ENCODE results near the gene BACE1. TPM values are rescaled to one million over a fixed set of nuclear protein-coding genes. Genes with fewer than 3 reads are reported as not detected.

BACE1 gene
- total RNA-seq, 2 donors from 2014 or later: 1.1 TPM

DNA sequence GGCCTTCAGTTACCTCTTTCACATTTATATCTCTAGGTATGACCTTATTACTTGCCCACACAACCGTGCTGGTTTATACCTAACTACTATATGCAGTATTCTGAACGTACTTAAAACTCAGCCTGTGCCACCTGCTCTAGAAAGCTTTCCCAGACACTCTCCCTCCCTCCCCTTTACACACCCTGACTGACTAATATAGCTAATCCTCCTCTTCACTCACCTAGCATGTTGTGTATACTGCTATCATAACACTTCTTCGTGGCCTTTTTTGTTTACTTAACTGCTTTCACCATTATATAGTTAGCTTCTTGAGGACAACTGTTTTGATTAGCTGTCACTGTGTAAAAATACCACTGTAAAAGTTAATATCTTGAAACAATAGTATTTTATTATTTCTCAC lies 60.1 kb downstream of the BACE1 start:
- DNase-seq: no peak
- peaks cover 5% of the 10 kb centered on the region for H3K4me1 Mint-ChIP-seq (ENCODE audit: low read depth)
- peaks cover 0 to 7% of the 10 kb centered on the region in 2 donors for H3K36me3 Mint-ChIP-seq (ENCODE audit: insufficient read depth in 2 of 2)
- H3K27ac Mint-ChIP-seq: peak overlapping the region; percentile 23
- no peaks in the 10 kb centered on the region for H3K9me3 Mint-ChIP-seq
- H3K27me3 Mint-ChIP-seq (ENCODE audit: low read depth): no peaks in the 10 kb centered on the region
- no peak overlapping the region for H3K4me3 Mint-ChIP-seq
- no peak for ATAC-seq (replicated peaks in 1 of 2)

DNA sequence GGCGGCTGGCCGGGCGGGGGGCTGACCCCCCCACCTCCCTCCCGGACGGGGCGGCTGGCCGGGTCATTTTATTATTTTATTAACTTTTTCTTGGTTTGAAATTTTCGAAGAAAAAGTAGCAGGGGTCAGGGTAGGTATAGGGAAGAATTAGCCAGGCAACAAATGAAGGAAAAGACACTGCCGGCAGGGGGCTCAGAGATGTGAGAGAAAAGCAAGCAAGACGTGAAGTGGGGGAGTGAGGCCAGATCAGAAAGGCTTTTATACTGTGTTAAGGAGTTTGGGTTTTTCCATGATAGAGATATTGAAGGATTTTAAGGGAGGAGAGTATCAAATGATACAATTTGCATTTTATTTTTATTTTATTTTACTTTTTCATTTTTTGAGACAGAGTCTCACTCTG lies 64.5 kb downstream of the BACE1 start:
- peaks cover 0 to 9% of the 10 kb centered on the region in 2 donors for H3K36me3 Mint-ChIP-seq (ENCODE audit: insufficient read depth in 2 of 2)
- H3K9me3 Mint-ChIP-seq: no peaks in the 10 kb centered on the region
- ATAC-seq (replicated peaks in 1 of 2): no peak
- no peak for DNase-seq
- H3K27me3 Mint-ChIP-seq (ENCODE audit: low read depth): no peaks in the 10 kb centered on the region
- H3K4me3 Mint-ChIP-seq: no peak overlapping the region
- no peak overlapping the region for H3K27ac Mint-ChIP-seq
- H3K4me1 Mint-ChIP-seq (ENCODE audit: low read depth): peaks cover 3% of the 10 kb centered on the region

DNA sequence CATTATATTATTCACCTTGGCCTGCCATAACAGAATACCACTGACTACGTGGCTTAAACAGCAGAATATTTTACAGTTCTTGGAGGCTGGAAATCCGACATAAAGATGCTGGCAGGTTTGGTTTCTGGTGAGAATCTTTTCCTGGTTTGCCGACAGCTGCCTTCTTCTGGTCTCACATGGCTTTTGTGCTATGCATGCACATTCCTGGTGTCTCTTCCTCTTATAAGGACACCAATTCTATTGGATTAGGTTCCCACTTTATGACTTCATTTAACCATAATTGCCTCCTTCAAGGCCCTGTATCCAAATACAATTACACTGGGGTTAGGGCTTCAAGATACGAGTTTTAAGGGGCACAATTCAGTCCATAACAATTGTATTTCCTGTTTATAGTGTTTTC lies 66.5 kb downstream of the BACE1 start:
- Mint-ChIP-seq H3K9me3 (no peaks in the 10 kb centered on the region), H3K4me3 (no peak overlapping the region), H3K36me3 (ENCODE audit: insufficient read depth in 2 of 2) (peaks cover 0 to 17% of the 10 kb centered on the region in 2 donors), H3K27me3 (ENCODE audit: low read depth) (no peaks in the 10 kb centered on the region), H3K4me1 (ENCODE audit: low read depth) (no peaks in the 10 kb centered on the region), H3K27ac (no peak overlapping the region)
- DNase-seq: no peak
- ATAC-seq (replicated peaks in 1 of 2): no peak

DNA sequence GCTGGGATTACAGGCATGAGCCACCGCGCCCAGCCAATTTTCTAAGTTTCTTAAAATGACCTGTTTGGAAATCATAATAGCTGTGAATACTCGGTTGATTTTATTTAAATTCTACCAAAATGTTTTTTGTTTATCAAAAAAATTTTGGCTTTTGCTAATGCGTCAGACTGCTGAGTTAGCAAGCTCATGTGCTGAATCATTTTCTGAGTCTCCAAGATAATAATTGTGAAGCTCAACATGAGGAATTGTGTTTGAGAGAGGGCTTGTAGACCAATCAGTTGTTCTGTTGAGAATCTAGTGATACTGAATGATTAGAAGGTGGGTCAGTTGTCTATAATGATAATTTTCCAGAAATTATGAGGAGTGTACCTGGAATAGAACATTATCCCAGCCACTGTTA lies 67.7 kb downstream of the BACE1 start:
- Mint-ChIP-seq H3K9me3 (no peaks in the 10 kb centered on the region), H3K4me3 (no peak overlapping the region), H3K27me3 (ENCODE audit: low read depth) (no peaks in the 10 kb centered on the region), H3K4me1 (ENCODE audit: low read depth) (no peaks in the 10 kb centered on the region), H3K27ac (no peak overlapping the region), H3K36me3 (ENCODE audit: insufficient read depth in 2 of 2) (peaks cover 2 to 17% of the 10 kb centered on the region in 2 donors)
- ATAC-seq (replicated peaks in 1 of 2) (no peak), DNase-seq (no peak)

DNA sequence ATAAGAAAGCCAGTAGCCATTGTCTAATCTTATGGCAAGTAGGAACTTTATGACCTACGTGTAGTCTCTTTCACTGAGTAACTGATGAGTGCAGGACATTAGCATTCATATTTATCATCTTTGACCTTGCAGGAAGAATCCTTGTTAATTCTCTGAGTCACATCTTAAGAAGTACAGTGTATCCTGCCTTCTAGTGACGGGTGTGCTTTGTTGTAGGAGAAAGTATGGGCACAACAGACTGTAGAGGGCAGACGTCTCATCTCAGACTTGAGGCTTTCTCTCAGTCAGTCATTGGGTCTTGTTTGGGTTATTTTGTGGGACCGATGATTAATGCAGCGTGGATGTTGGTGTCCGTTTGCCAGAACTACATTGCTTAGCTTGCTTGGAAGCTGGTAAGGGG lies 76.8 kb downstream of the BACE1 start:
- Mint-ChIP-seq H3K27ac (no peak overlapping the region), H3K9me3 (no peaks in the 10 kb centered on the region), H3K4me3 (no peak overlapping the region), H3K4me1 (ENCODE audit: low read depth) (peaks cover 2% of the 10 kb centered on the region), H3K36me3 (ENCODE audit: insufficient read depth in 2 of 2) (peaks cover 1 to 7% of the 10 kb centered on the region in 2 donors), H3K27me3 (ENCODE audit: low read depth) (no peaks in the 10 kb centered on the region)
- ATAC-seq (replicated peaks in 1 of 2) (no peak), DNase-seq (no peak)

DNA sequence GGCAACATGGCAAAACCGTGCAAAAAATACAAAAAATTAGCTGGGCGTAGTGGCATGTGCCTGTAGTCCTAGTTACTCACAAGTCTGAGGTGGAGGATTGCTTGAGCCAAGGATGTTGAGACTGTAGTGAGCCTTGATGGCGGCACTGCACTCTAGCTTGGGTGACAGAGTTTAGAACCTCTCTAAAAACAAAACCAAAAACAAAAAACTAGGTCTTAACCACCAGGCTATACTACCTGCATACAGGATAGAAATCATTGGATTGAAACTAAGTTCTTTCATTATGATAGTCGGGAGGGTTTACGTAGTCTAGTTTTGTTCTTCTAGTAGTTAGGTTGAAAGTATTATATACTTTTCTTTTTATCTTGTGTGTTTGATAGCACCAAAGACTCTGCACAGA lies 77.8 kb downstream of the BACE1 start:
- Mint-ChIP-seq H3K27me3 (ENCODE audit: low read depth) (no peaks in the 10 kb centered on the region), H3K36me3 (ENCODE audit: insufficient read depth in 2 of 2) (peaks cover 0 to 4% of the 10 kb centered on the region in 2 donors), H3K4me1 (ENCODE audit: low read depth) (peaks cover 13% of the 10 kb centered on the region), H3K9me3 (no peaks in the 10 kb centered on the region), H3K27ac (no peak overlapping the region), H3K4me3 (no peak overlapping the region)
- no peak for DNase-seq
- ATAC-seq (replicated peaks in 1 of 2): peak in 1 of 2 donors; percentile 61

Other genes starting within 250 kb of the BACE1 start
- 10 to 100 TPM; 21.4 to 26.3 TPM for gene SIK3, start 217.8 kb downstream of the BACE1 start, total RNA-seq
- 10 to 100 TPM; 56.7 to 64.3 TPM for gene PAFAH1B2, start 172.0 kb downstream of the BACE1 start, total RNA-seq
- gene SIDT2, start 137.5 kb downstream of the BACE1 start, total RNA-seq: 10 to 100 TPM; 32.0 to 40.3 TPM
- 1 to 10 TPM; 7.2 to 8.9 TPM for gene TAGLN, start 116.9 kb downstream of the BACE1 start, total RNA-seq
- 100 to 1,000 TPM; 139 to 147 TPM for gene PCSK7, start 84.2 kb downstream of the BACE1 start, total RNA-seq
- gene RNF214, start 83.6 kb downstream of the BACE1 start, total RNA-seq: 10 to 100 TPM; 30.7 to 33.5 TPM
- gene BACE1-AS, start 24.9 kb downstream of the BACE1 start, total RNA-seq: 1 to 10 TPM; 9.6 to 9.9 TPM
- 10 to 100 TPM; 32.5 to 38.7 TPM for gene CEP164, start 11.6 kb upstream of the BACE1 start, total RNA-seq

Data from activated T-cell treated with anti-CD3 and anti-CD28 coated beads, Interleukin-2, amount 50 U/mL, for 72 hours (primary cell).